Naive thymus-derived CD4-positive, alpha-beta T cell (primary cell): ENCODE data around the gene PHLPP1. TPM values are rescaled to one million over a fixed set of nuclear protein-coding genes. Genes with fewer than 3 reads are reported as not detected.

Experiments
- ATAC-seq: fragments of 150-1000 bp; cut with Tn5 transposase; 2 replicates; pipeline ENCODE4 v1.10.0; 2021; ENCODE audit warnings: mild to moderate bottlenecking, moderate library complexity
- CTCF ChIA-PET: fragments of 350-600 bp; sonication (Branson Sonifier 250); formaldehyde crosslinking; loops from one replicate; lab custom pipeline; 2021; ENCODE audit warnings: antibody characterized with exemption; lab: Charles Lee
- POLR2A ChIA-PET: fragments of 350-600 bp; sonication (Branson Sonifier 250); formaldehyde crosslinking; loops from one replicate; lab custom pipeline; 2021; ENCODE audit warnings: antibody characterized with exemption, inconsistent platforms; lab: Charles Lee
- DNase-seq, 9 donors: peaks; one replicate each; pipeline versions ENCODE4 v3.0.0 to v3.0.0-alpha.2; 2020 to 2022; ENCODE audit warnings: mixed read lengths in 1 of 9
- H3K27ac ChIP-seq: one replicate; pipeline ENCODE4 v1.7.0; 2013; ENCODE audit warnings: mild to moderate bottlenecking, low read depth, low read length, moderate library complexity
- H3K27me3 ChIP-seq, 2 donors: one replicate each; pipeline ENCODE4 v1.7.0; 2013; ENCODE audit warnings: low read length in 2 of 2, mild to moderate bottlenecking in 2 of 2, moderate library complexity in 2 of 2; ENCODE audit not compliant: control insufficient read depth in 2 of 2, insufficient read depth in 2 of 2
- H3K36me3 ChIP-seq, 3 experiments: 1 replicate in 2 of 3; 2 replicates in 1 of 3; pipeline ENCODE4 v1.7.0; 2013; ENCODE audit warnings: low read length in 3 of 3, mild to moderate bottlenecking in 3 of 3, moderate library complexity in 1 of 3; ENCODE audit not compliant: insufficient read depth in 3 of 3, control insufficient read depth in 2 of 3
- H3K4me1 ChIP-seq, 2 donors: one replicate each; pipeline ENCODE4 v1.7.0; 2013; ENCODE audit warnings: low read length in 2 of 2, mild to moderate bottlenecking in 2 of 2, moderate library complexity in 1 of 2; ENCODE audit not compliant: control insufficient read depth in 2 of 2, insufficient read depth in 2 of 2
- H3K4me3 ChIP-seq: 2 replicates; pipeline ENCODE4 v1.7.0; 2013; ENCODE audit warnings: mild to moderate bottlenecking, low read length
- H3K9me3 ChIP-seq, 3 experiments: 1 replicate in 2 of 3; 2 replicates in 1 of 3; pipeline ENCODE4 v1.7.0; 2013; ENCODE audit warnings: low read length in 3 of 3; ENCODE audit not compliant: control insufficient read depth in 2 of 3
- H3K27ac Mint-ChIP-seq, 9 donors: one replicate each; pipeline ENCODE4 v1.8.0; 2020 to 2022; ENCODE audit warnings: mixed read lengths in 9 of 9, mild to moderate bottlenecking in 8 of 9, moderate library complexity in 5 of 9, inconsistent platforms in 2 of 9
- H3K27me3 Mint-ChIP-seq, 5 donors: one replicate each; pipeline ENCODE4 v1.8.0; 2021 to 2022; ENCODE audit warnings: mixed read lengths in 5 of 5, mild to moderate bottlenecking in 1 of 5
- H3K36me3 Mint-ChIP-seq, 5 donors: one replicate each; pipeline ENCODE4 v1.8.0; 2020 to 2022; ENCODE audit warnings: mixed read lengths in 5 of 5, mild to moderate bottlenecking in 3 of 5, inconsistent platforms in 1 of 5
- H3K4me1 Mint-ChIP-seq, 7 donors: one replicate each; pipeline ENCODE4 v1.8.0; 2020 to 2022; ENCODE audit warnings: mixed read lengths in 7 of 7, mild to moderate bottlenecking in 3 of 7, inconsistent platforms in 1 of 7
- H3K4me3 Mint-ChIP-seq, 10 donors: one replicate each; pipeline ENCODE4 v1.8.0; 2020 to 2022; ENCODE audit warnings: mild to moderate bottlenecking in 10 of 10, mixed read lengths in 10 of 10, moderate library complexity in 6 of 10, inconsistent platforms in 2 of 10
- H3K9me3 Mint-ChIP-seq, 11 donors: one replicate each; pipeline ENCODE4 v1.8.0; 2020 to 2022; ENCODE audit warnings: mixed read lengths in 11 of 11, mild to moderate bottlenecking in 4 of 11, inconsistent platforms in 1 of 11, moderate library complexity in 1 of 11
- intact Hi-C, 2 donors: fragments of 100-400 bp; cut with micrococcal nuclease; formaldehyde crosslinking; loops; one replicate each; pipeline ENCODE4 v1.15.1; 2023
- polyA plus RNA-seq, 2 donors: library from polyadenylated mRNA; unstranded; fragments of 300-500 nt; fragmentation: Illumina TruSeq; gene quantifications; one replicate each; pipeline ENCODE4 v1.2.3, GENCODE V29; 2021
- total RNA-seq, 6 experiments: library from RNA in 5 of 6; stranded (reverse) in 5 of 6; gene quantifications; 1 replicate in 5 of 6; 2 replicates in 1 of 6; pipeline ENCODE4 v1.2.3 and lab custom pipeline; 2021 to 2026

Gene PHLPP1
- total and polyA plus RNA-seq, 7 experiments from 2014 or later: 0.07 to 9.7 (median 6.9) TPM

DNA sequence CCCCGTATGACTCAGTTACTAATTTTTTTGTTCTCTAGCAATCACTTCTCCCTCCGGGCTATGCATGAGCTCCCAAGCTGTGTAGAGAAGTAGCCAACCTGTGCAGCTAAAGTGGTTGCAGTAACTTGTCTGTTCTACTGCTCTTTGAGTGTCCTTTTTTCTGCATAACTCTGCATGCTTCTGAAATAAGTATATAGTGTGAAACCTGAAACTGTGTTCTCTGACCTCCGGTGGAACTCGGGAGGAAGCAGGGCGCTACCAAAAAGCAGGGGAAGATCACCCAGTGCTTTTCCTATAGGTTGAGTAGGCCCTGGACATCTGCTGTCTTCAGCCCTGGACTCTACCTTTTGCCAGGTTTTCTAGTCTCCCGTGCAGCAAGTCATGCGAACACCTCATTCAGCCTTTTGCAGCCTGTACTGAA is 47.8 kb downstream of the PHLPP1 start:
- Histone ChIP-seq H3K4me1 (no peaks in the 10 kb centered on the region), H3K4me3 (no peak overlapping the region), H3K27me3 (no peaks in the 10 kb centered on the region), H3K36me3 (no peaks in the 10 kb centered on the region), H3K27ac (no peak overlapping the region), H3K9me3 (no peaks in the 10 kb centered on the region)
- Mint-ChIP-seq H3K9me3 (no peaks in the 10 kb centered on the region), H3K36me3 (peaks cover 0 to 12% (median 0%) of the 10 kb centered on the region in 5 donors), H3K27ac (no peak overlapping the region), H3K4me1 (peaks cover 0 to 7% (median 4%) of the 10 kb centered on the region in 7 donors), H3K27me3 (no peaks in the 10 kb centered on the region), H3K4me3 (no peak overlapping the region)
- ChIA-PET CTCF (no interaction called here), POLR2A (no interaction called here)
- DNase-seq (no peak), ATAC-seq (no peak)
- intact Hi-C loops: no loop called here

GRCh38 chr18:62766266-62766665 is 50.9 kb downstream of the PHLPP1 start:
- Mint-ChIP-seq H3K36me3 (peaks cover 0 to 8% (median 0%) of the 10 kb centered on the region in 5 donors), H3K27ac (no peak overlapping the region), H3K4me3 (no peak overlapping the region), H3K4me1 (peaks cover 1 to 10% (median 5%) of the 10 kb centered on the region in 7 donors), H3K9me3 (peaks cover 0 to 1% (median 0%) of the 10 kb centered on the region in 11 donors), H3K27me3 (no peaks in the 10 kb centered on the region)
- no peaks in the 10 kb centered on the region for H3K9me3 ChIP-seq
- intact Hi-C loops: no loop called here
- DNase-seq: no peak
- ChIA-PET CTCF (no interaction called here), POLR2A (no interaction called here)
- H3K4me1 ChIP-seq: no peaks in the 10 kb centered on the region
- ATAC-seq: no peak
- H3K4me3 ChIP-seq: no peak overlapping the region
- H3K27ac ChIP-seq: no peak overlapping the region
- H3K27me3 ChIP-seq: no peaks in the 10 kb centered on the region
- H3K36me3 ChIP-seq: no peaks in the 10 kb centered on the region

- Histone ChIP-seq H3K4me3 (no peak overlapping the region), H3K27ac (no peak overlapping the region), H3K36me3 (no peaks in the 10 kb centered on the region), H3K27me3 (no peaks in the 10 kb centered on the region), H3K4me1 (peaks cover 0 to 4% of the 10 kb centered on the region in 2 donors), H3K9me3 (no peaks in the 10 kb centered on the region)
- peaks cover 0 to 8% (median 0%) of the 10 kb centered on the region in 5 donors for H3K36me3 Mint-ChIP-seq
- H3K4me3 Mint-ChIP-seq: no peak overlapping the region
- no peaks in the 10 kb centered on the region for H3K27me3 Mint-ChIP-seq
- CTCF ChIA-PET: no interaction called here
- POLR2A ChIA-PET: no interaction called here
- no peak overlapping the region for H3K27ac Mint-ChIP-seq
- peaks cover 10 to 18% (median 13%) of the 10 kb centered on the region in 7 donors for H3K4me1 Mint-ChIP-seq
- ATAC-seq (no peak), DNase-seq (no peak)
- peaks cover 0 to 1% (median 0%) of the 10 kb centered on the region in 11 donors for H3K9me3 Mint-ChIP-seq
- intact Hi-C loops: no loop called here
Observed at GRCh38 chr18:62767321-62767720, 52.0 kb downstream of the PHLPP1 start.

DNA sequence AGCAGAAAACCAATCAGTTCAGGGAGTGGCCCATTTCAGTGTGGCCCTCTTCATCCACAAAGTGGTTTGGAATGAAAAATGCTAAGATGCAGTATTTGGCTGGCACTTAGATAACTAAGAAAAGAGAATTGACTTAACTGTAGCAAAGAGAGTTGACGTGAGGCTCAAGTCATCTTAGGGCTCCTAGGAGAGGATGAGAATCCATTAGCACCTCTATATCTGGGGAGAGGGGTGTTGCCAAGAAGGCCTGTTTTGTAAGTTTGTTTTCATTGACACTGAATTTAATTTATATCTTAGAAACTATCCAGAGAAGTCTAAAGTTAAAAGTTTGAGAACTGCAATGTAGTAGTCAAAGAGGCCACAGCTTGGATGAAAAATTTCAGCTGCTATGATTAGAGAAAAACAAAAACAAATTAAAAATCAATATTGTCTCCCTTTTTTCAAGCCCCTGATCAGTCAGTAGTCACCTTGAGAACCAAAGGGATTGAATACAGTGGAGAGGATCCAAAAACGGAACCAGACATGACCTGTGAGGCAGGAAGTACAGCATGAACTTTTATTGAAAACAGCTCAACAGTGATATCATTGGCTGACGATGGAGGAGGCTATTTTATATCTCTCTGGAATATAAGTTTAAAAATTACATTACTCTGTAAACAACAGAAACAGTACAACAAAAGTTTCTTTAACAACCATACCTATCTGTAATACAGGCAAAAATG is 52.7 kb downstream of the PHLPP1 start:
- no peak overlapping the region for H3K4me3 Mint-ChIP-seq

GRCh38 chr18:62768558-62768943 is 53.2 kb downstream of the PHLPP1 start:
- H3K27me3 Mint-ChIP-seq: no peaks in the 10 kb centered on the region
- H3K27me3 ChIP-seq: no peaks in the 10 kb centered on the region
- H3K36me3 ChIP-seq: no peaks in the 10 kb centered on the region
- intact Hi-C loops: no loop called here
- H3K4me1 Mint-ChIP-seq: peaks cover 10 to 18% (median 13%) of the 10 kb centered on the region in 7 donors
- H3K27ac ChIP-seq: no peak overlapping the region
- no peak overlapping the region for H3K4me3 Mint-ChIP-seq
- peaks cover 0 to 4% of the 10 kb centered on the region in 2 donors for H3K4me1 ChIP-seq
- peaks cover 0 to 1% (median 0%) of the 10 kb centered on the region in 11 donors for H3K9me3 Mint-ChIP-seq
- no peaks in the 10 kb centered on the region for H3K9me3 ChIP-seq
- H3K27ac Mint-ChIP-seq: no peak overlapping the region
- ChIA-PET POLR2A (no interaction called here), CTCF (no interaction called here)
- DNase-seq (no peak), ATAC-seq (no peak)
- peaks cover 0 to 7% (median 0%) of the 10 kb centered on the region in 5 donors for H3K36me3 Mint-ChIP-seq
- H3K4me3 ChIP-seq: no peak overlapping the region

More for the DNA sequence above, 52.7 kb downstream of the PHLPP1 start:
- Histone ChIP-seq H3K9me3 (no peaks in the 10 kb centered on the region), H3K27ac (no peak overlapping the region), H3K27me3 (no peaks in the 10 kb centered on the region), H3K36me3 (no peaks in the 10 kb centered on the region), H3K4me3 (no peak overlapping the region), H3K4me1 (peaks cover 0 to 4% of the 10 kb centered on the region in 2 donors)
- DNase-seq (no peak), ATAC-seq (no peak)
- ChIA-PET CTCF (no interaction called here), POLR2A (no interaction called here)
- Mint-ChIP-seq H3K27ac (no peak overlapping the region), H3K4me1 (peaks cover 10 to 18% (median 13%) of the 10 kb centered on the region in 7 donors), H3K36me3 (peaks cover 0 to 8% (median 0%) of the 10 kb centered on the region in 5 donors), H3K27me3 (no peaks in the 10 kb centered on the region), H3K9me3 (peaks cover 0 to 1% (median 0%) of the 10 kb centered on the region in 11 donors)
- intact Hi-C loops: no loop called here

- ChIA-PET POLR2A (no interaction called here), CTCF (no interaction called here)
- peaks cover 10 to 18% (median 13%) of the 10 kb centered on the region in 7 donors for H3K4me1 Mint-ChIP-seq
- ATAC-seq (no peak), DNase-seq (no peak)
- no peaks in the 10 kb centered on the region for H3K9me3 ChIP-seq
- H3K4me3 Mint-ChIP-seq: no peak overlapping the region
- no peak overlapping the region for H3K27ac ChIP-seq
- no peaks in the 10 kb centered on the region for H3K27me3 ChIP-seq
- peaks cover 0 to 4% of the 10 kb centered on the region in 2 donors for H3K4me1 ChIP-seq
- peaks cover 0 to 1% (median 0%) of the 10 kb centered on the region in 11 donors for H3K9me3 Mint-ChIP-seq
- H3K4me3 ChIP-seq: no peak overlapping the region
- peaks cover 2 to 5% (median 3%) of the 10 kb centered on the region in 5 donors for H3K36me3 Mint-ChIP-seq
- H3K27ac Mint-ChIP-seq: no peak overlapping the region
- H3K36me3 ChIP-seq: no peaks in the 10 kb centered on the region
- intact Hi-C loops: no loop called here
- no peaks in the 10 kb centered on the region for H3K27me3 Mint-ChIP-seq
Observed at GRCh38 chr18:62769216-62769615, 53.9 kb downstream of the PHLPP1 start.
